Keratinocyte (primary cell): ENCODE measurements around the gene GUCY2C. TPM values are rescaled to one million over a fixed set of nuclear protein-coding genes. Genes with fewer than 3 reads are reported as not detected.

Source experiments
- DNase-seq: peaks from one replicate; pipeline ENCODE4 v3.0.0-alpha.2; 2011; ENCODE audit warnings: low read depth, missing footprints, low spot score
- FAIRE-seq: peaks from 2 replicates; lab custom pipeline; 2011; peaks lifted over from hg19 to GRCh38; lab: Jason Lieb, UNC
- H2AFZ ChIP-seq: 2 replicates; pipeline ENCODE4 v1.6.0; 2012; ENCODE audit warnings: low read length, control low read depth, inconsistent platforms; ENCODE audit not compliant: control insufficient read depth
- H3K27ac ChIP-seq: 2 replicates; pipeline ENCODE4 v1.5.1; 2011; ENCODE audit warnings: low read length; ENCODE audit not compliant: control insufficient read depth, insufficient read depth
- H3K27me3 ChIP-seq: 3 replicates; pipeline ENCODE4 v1.6.0; 2011; ENCODE audit warnings: low read length; ENCODE audit not compliant: control insufficient read depth, insufficient read depth; ENCODE audit errors: extremely low read depth
- H3K36me3 ChIP-seq, 2 experiments: 2 replicates in 1 of 2; 3 replicates in 1 of 2; pipeline ENCODE4 v1.5.1; 2011; ENCODE audit warnings: low read length in 2 of 2, mild to moderate bottlenecking in 1 of 2; ENCODE audit not compliant: control insufficient read depth in 2 of 2, insufficient read depth in 2 of 2; ENCODE audit errors: extremely low read depth in 1 of 2
- H3K4me1 ChIP-seq: 3 replicates; pipeline ENCODE4 v1.5.1; 2011; ENCODE audit warnings: low read length; ENCODE audit not compliant: control insufficient read depth, insufficient read depth; ENCODE audit errors: extremely low read depth
- H3K4me2 ChIP-seq: 3 replicates; pipeline ENCODE4 v1.6.0; 2011; ENCODE audit warnings: low read depth, low read length; ENCODE audit not compliant: control insufficient read depth, insufficient read depth; ENCODE audit errors: extremely low read depth
- H3K4me3 ChIP-seq, 3 experiments: fragments of 200-600 bp in 1 of 3; sonication (generic) in 1 of 3; 2 replicates in 2 of 3; 3 replicates in 1 of 3; pipeline ENCODE4 v1.5.1; 2011 to 2016; ENCODE audit warnings: low read length in 3 of 3, mild to moderate bottlenecking in 3 of 3, control low read depth in 2 of 3, inconsistent platforms in 1 of 3, low read depth in 1 of 3, mixed read lengths in 1 of 3, mixed run types in 1 of 3, moderate library complexity in 1 of 3; ENCODE audit not compliant: control insufficient read depth in 2 of 3, insufficient read depth in 2 of 3; ENCODE audit errors: extremely low read depth in 1 of 3
- H3K79me2 ChIP-seq: 2 replicates; pipeline ENCODE4 v1.6.0; 2012; ENCODE audit warnings: low read length; ENCODE audit not compliant: control insufficient read depth, insufficient read depth
- H3K9ac ChIP-seq: 3 replicates; pipeline ENCODE4 v1.6.0; 2011; ENCODE audit warnings: low read length; ENCODE audit not compliant: control insufficient read depth, insufficient read depth; ENCODE audit errors: extremely low read depth
- H3K9me1 ChIP-seq: 3 replicates; pipeline ENCODE4 v1.6.0; 2011; ENCODE audit warnings: low read length; ENCODE audit not compliant: control insufficient read depth, insufficient read depth; ENCODE audit errors: extremely low read depth
- H3K9me3 ChIP-seq: 2 replicates; pipeline ENCODE4 v1.5.1; 2012; ENCODE audit warnings: low read depth, low read length; ENCODE audit not compliant: control insufficient read depth
- H4K20me1 ChIP-seq: 3 replicates; pipeline ENCODE4 v1.6.0; 2011; ENCODE audit warnings: low read length; ENCODE audit not compliant: control insufficient read depth, insufficient read depth; ENCODE audit errors: extremely low read depth
- CTCF ChIP-seq, 3 experiments: IDR thresholded peaks in 1 of 3; conservative IDR thresholded peaks in 1 of 3; optimal IDR thresholded peaks in 1 of 3; 2 replicates in 2 of 3; 3 replicates in 1 of 3; pipeline versions ENCODE3 to v1.5.1; 2011; ENCODE audit warnings: low read length in 3 of 3, mild to moderate bottlenecking in 3 of 3, moderate library complexity in 2 of 3, control low read depth in 1 of 3, inconsistent platforms in 1 of 3; ENCODE audit not compliant: insufficient read depth in 2 of 3; ENCODE audit errors: extremely low read depth in 1 of 3
- EZH2 ChIP-seq: IDR thresholded peaks from one replicate; pipeline ENCODE4 v1.6.1; 2012; ENCODE audit warnings: inconsistent platforms, mild to moderate bottlenecking, low read length, moderate library complexity
- dilution Hi-C: fragments of 300-500 bp; cut with MboI; formaldehyde crosslinking; loops from one replicate; pipeline ENCODE4 v1.7.0; 2020; ENCODE audit warnings: low sequenced_read_pairs; ENCODE audit not compliant: extremely low pct_ligation_motif_present
- polyA plus RNA-seq, 5 experiments: library from polyadenylated mRNA; depleted of rRNA in 3 of 5; stranded (reverse) in 3 of 5; stranded (forward) in 1 of 5; unstranded in 1 of 5; fragments of >200 nt; gene quantifications; 1 replicate in 1 of 5; 2 replicates in 3 of 5; 3 replicates in 1 of 5; pipeline versions ENCODE4 v1.2.1 to v1.2.3, GENCODE V29; 2011 to 2012; ENCODE audit warnings: missing spikeins in 2 of 5, low read depth in 1 of 5, low replicate concordance in 1 of 5

Gene GUCY2C
- polyA plus RNA-seq, 1 donor (not counting 4 experiments of a cell fraction or from before 2014, with no cell fraction given): 0.03 TPM

DNA sequence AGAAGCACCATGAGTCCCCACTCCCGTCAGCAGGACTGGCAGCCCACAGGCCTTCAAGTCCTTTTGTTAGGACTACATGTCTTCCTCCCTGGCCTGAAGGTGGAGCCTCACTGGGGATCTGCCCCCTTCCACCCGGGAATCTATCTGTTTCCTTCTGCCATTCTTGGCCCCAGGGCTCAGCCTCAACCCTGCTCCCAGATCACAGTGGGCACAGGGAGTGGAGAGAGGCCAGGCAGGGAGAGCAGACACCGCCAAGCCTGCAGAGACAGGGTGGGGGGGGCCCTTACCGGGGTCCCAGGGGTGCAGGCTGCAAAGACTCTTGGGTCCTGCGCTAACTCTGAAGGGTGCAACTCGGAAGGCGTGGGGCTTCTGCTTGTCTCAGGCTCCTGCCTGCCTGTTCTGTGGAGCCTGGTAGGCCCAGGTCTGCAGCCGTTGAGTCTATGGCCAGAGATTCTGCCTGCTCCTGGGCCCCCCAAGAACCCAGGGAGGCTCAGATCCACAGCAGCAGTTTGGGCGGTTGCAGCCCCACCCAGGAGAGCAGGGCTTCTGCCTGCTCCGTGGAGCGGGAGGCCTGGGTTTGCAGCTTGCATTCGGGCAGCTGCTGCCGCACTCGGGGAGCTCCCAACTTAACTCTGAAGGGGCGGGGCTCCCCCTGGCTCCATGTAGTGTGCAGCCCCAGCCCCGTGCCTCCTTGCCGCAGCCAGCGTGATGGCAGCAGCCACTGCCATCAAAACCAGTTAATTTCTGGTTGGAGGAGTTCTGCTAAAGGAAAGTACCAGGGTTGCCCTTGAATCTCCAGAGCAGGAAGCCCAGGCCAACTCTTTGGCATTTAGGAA is 107.0 kb downstream of the GUCY2C start:
- no peaks in the 10 kb centered on the region for H3K36me3 ChIP-seq
- DNase-seq (no peak), FAIRE-seq (no peak)
- no peak overlapping the region for H3K4me2 ChIP-seq
- no peaks in the 10 kb centered on the region for H3K79me2 ChIP-seq
- H2AFZ ChIP-seq: no peak overlapping the region
- no peak overlapping the region for H3K4me3 ChIP-seq
- H3K9me1 ChIP-seq: no peaks in the 10 kb centered on the region
- no peak overlapping the region for H3K27ac ChIP-seq
- H3K4me1 ChIP-seq: no peaks in the 10 kb centered on the region
- no peaks in the 10 kb centered on the region for H3K27me3 ChIP-seq
- TF ChIP-seq CTCF (optimal IDR thresholded peaks at IDR 0.05 in 1 of 3, IDR thresholded peaks at IDR 0.05 in 1 of 3, conservative IDR thresholded peaks at IDR 0.05 in 1 of 3; ENCODE audit: extremely low read depth in 1 of 3, insufficient read depth in 2 of 3, low read length in 3 of 3) (no peak), EZH2 (no peak)
- no peaks in the 10 kb centered on the region for H3K9me3 ChIP-seq
- H4K20me1 ChIP-seq: no peaks in the 10 kb centered on the region
- dilution Hi-C loops: no loop called here
- no peak overlapping the region for H3K9ac ChIP-seq

- Histone ChIP-seq H3K36me3 (no peaks in the 10 kb centered on the region), H3K9me3 (no peaks in the 10 kb centered on the region), H2AFZ (no peak overlapping the region), H3K9ac (no peak overlapping the region), H4K20me1 (no peaks in the 10 kb centered on the region), H3K4me3 (no peak overlapping the region), H3K9me1 (no peaks in the 10 kb centered on the region), H3K4me2 (no peak overlapping the region), H3K4me1 (no peaks in the 10 kb centered on the region), H3K27ac (no peak overlapping the region), H3K27me3 (no peaks in the 10 kb centered on the region), H3K79me2 (no peaks in the 10 kb centered on the region)
- dilution Hi-C loops: no loop called here
- FAIRE-seq: no peak
- TF ChIP-seq CTCF (optimal IDR thresholded peaks at IDR 0.05 in 1 of 3, IDR thresholded peaks at IDR 0.05 in 1 of 3, conservative IDR thresholded peaks at IDR 0.05 in 1 of 3; ENCODE audit: extremely low read depth in 1 of 3, insufficient read depth in 2 of 3, low read length in 3 of 3) (no peak), EZH2 (no peak)
- no peak for DNase-seq
Measured at GRCh38 chr12:14588571-14588970, 107.8 kb downstream of the GUCY2C start.
